ENCODE measurements around the gene FOXN4.
A peak's percentile ranks its signal among the peaks of the same experiment; 100 is the strongest.

Gene FOXN4

DNA sequence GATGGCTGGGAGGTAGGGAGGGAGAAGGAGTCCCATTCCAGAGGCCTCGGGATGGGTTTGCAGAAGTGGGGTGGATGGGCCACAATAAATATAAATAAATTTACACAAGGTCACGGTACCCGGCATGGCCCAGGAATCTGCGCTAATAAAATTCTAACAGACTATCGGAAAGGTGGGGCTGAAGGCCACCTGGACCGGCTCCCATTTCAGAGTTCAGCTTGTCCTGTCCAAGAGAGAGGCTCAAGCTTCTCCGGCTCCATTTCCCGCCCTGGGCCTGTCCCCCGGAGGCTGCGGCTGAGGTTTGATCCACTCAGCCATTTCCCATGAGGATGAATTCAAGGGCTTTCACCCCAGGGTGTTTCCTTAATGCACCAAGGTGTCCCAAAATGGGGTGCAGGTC is 30.2 kb downstream of the FOXN4 start:
- DNase-seq, result no peak

DNA sequence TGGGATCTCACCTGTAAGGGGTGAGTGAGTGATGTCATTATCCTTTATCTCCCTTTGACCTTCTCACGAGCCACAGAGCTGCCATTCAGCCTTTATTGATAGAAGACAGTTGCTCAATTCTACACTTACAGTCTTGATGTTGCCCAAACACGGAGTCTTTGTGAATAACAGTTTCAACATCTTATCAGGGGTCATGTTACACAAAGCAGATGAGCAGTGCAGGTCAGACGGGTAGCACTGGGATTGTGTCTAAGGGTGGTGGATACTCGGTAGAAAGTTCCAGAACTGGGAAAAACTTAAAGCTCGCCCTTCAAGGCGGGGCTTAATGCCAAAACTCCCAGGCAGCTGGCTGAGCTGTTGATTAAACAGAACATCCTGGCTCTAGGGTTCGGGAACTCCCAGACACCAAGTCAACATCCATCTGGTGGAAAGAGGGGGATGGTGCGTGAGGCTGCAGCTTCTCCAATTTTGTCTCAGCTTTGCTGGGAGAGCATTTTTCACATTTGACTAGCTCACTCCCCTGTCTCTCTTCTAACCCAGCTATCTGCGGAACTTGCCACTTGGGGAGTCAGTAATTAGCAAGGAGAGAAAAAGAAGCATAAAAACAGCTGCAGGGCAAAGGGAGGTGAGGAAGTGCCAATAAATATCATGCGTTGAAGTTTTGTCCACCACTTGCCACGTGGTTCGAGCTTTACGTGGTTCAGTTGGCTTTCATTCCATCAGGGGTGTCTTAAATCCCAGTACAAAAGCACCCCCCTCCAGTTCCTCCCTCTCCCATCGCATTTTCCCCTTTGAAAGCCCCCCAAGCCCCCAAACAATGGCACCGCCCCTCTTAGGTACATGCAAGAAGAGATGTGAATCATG is 31.0 kb downstream of the FOXN4 start:
- DNase-seq, result no peak

DNA sequence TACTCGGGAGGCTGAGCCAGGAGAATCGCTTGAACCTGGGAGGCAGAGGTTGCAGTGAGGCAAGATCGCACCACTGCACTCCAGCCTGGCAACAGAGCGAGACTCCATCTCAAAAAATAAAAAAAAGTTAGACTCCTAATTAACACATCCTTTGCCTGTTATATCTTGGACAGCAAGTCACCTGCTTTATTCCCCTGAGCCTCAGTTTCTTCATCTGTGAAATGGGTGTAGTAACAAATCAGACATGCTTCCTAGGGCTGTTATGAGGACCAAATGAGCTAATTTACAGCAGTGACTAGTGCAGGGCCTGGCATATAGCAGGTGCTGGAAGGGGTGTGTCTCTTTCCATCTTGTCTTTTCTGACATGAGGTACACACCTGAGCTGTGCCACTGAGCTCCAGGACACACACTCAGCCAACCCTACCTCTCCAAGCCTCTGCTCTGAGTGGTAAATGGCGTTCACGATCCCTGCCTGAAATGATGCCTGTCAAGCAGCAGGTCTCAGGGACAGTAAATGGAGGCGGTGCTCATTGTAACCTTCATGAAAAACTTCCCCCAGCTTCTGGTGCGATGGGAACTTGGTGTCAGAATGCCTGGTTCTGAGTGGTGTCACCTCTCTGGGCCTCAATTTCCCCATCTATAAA is 31.7 kb downstream of the FOXN4 start:
- DNase-seq, result no peak

DNA sequence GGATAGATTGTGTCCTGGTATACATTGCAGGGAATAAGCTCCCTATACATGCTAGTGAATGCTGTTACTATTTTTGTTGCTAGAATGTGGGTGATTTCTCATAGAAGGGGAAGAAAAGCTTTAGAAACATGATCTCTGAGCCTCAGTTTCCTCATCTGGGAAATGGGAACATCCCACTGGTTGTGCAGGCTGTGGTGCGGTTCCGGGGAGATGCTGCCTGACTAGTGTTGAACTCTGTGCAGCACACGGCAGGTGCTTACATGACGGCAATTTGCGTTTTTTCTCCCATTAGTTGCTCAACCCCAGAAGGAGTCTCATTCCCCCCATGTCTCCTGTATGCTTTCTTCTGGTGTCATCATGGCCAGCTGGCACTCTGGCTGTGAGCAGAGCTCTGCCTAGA is 32.9 kb downstream of the FOXN4 start:
- DNase-seq, result no peak

DNA sequence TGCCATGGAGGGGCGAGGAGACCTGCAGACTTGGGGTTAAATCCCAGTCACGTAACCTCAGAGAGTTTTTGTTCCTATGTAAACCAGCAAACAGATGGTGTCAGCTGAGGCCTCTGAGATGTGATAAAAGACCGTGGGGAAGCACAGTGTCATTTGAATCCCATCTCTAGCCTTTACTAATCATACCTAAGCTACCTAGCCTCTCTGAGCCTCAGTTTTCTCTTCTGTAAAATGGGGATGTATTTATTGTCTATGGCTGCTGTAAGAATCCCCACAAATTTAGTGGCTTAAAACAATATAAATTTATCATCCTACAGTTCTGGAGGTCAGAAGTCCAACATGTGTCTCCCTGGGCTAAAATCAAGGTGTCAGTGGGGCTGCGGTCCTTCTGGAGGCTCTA is 33.9 kb downstream of the FOXN4 start:
- DNase-seq, result no peak

DNA sequence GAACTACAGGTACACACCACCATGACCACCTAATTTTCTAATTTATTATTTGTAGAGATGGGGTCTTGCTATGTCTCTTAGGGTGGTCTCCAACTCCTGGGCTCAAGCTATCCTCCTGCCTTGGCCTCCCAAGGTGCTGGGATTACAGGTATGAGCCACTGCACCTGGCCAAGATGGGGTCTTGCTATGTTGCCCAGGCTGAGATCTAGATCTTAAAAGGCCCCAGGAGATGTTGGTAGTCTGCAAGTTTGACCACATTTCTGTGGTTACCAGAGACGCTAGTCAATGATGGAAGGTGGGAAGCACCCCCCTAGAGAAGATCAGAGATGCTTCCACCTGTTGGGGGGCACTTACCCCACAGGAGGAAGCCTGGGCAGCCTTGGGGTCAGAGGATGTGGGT is 34.7 kb downstream of the FOXN4 start:
- no peak for DNase-seq

DNA sequence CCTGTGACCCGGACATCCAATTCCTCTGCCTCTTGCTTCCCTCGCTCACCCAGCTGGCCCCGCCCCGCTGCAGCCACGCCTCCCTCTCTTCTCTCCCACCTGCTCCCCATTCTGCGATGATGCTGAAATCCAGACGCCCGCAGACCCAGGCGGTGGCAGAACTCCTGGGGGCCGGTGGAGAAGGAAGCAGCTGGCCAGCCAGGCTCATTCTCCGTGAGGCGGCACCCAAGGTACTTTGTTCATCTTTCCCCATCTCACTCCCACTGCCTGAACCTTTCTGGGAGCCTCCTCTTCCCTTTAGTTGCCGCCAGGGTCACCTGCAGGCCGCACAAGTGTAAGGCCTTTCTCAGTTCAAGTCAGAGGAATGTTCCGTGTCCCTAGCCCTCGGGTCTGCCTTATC is 35.7 kb downstream of the FOXN4 start:
- DNase-seq, result no peak

DNA sequence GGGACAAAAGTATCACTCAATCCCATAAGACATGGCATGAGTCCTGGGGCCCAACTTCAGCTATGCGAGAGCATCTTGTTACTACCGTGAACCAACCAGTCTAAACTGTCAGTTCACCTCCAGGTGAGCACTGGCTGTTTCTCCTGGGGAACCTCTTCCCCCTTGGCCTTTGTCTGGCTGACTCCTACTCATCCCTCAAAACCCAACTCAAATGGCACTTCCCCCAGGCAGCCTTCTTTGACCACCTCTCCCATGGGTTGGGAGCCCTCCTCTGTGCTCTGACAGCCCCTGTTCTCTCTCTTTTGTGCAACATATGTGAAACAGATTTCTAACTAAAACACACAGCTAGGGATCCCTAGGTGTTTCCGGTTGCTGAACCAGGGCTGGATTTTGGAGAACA is 37.7 kb downstream of the FOXN4 start:
- no peak for DNase-seq

DNA sequence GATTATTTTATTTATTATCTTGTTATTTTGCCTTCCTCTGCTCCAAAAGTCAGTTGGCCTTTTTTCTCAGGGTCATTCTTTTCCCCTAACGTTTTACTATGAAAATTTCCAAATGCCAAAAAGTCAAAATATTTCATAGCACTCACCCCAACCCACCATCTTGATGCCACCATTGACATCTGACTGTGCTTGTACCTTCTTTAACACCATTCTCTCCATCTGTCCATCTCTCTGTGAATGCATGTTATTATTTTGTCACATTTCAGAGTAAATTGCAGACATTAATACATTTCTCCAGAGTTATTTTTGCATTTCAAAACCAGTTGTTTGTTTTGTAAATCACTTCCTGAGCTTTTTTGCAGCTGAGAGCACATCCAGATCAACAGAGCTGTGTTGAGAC is 38.6 kb downstream of the FOXN4 start:
- DNase-seq, result no peak

DNA sequence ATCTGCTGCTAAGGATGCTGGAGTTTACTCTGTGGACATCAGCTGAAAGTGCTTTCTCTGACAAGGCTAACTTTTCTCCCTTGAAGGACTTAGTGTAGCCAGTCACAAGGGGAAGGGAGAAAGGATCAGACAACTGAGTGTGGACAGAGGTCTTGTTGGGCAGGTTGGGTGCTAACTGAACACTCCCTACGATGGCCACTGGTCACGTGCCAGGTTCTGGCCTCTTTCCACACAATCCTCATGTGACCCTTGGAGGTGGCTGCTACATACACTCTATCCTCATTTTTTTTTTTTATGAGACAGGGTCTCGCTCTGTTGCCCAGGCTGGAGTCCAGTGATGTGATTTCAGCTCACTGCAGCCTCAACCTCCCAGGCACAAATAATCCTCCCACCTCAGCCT is 39.7 kb downstream of the FOXN4 start:
- DNase-seq, result no peak

DNA sequence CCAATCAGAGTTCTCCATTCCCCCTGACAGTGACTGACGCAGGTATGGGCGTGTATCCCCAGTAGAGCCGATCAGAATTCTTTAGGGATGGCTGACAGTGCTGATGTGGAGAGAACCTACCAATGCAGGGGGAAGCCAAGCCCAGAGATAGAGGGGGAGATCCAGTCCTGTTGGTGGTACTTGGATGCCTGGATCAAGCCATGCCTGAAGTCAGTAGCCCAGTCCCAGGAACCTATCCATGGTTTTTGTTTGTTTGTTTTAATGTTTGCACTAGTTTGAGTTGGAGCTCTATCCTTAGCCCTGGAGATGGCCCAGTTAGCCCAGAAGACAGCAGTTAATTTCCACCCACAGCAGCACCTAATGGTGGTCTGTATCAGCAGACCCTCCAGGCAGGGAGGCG is 40.2 kb downstream of the FOXN4 start:
- no peak for DNase-seq

DNA sequence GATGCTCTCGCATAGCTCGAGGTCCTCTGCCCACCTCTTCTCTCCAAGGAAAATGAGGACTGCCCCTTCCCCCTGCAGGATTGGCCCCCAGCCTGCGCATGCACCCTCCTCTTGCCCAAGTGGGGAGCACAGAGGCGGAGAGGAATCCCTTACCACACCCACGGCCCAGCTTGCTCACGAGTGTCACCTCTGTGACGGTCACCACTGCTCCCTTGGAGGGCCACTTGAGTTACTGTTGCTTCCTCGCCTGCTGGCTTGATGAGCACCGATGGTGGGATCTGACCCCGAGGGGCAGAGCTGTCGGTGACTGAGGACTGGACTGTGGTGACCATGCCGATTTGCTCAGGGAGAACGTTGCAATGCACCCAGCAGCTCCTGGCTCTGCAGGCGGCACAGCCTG is 41.7 kb downstream of the FOXN4 start:
- no peak for DNase-seq

DNA sequence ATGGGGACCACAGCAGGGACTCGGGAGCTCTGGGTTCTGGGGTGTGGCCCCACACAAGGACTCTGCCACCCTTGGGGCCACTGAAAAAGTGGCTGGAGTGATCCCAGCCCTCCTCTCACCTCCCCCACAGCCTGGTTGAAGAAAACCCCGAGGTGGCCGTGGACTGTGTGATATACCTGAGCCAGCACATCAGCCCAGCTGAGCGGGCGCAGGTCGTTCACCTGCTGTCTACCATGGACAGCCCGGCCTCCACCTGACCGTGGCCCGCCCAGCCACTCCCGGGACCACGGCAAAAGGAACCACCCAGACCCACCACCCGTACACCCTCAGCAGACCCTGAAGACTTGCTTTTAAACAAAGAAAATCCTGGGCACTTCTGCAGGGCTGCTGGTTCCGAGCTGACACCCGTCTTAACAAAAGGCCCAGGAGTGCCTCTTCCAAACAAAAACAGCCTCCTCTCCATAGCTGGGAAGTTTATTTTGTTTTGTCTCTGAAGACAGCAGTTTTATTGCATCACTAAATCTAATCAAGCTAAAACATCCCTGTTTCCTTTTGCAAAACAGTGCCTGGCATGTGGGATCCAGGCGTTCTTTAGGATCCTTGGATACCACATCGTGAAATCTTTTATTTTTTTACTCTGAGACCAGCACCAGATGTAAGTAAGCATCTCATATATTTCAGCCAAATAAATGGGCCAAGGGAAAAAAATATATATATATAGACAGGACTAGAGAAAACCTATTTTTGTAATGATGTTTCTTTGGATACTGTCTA is 42.8 kb downstream of the FOXN4 start:
- no peak for DNase-seq

DNA sequence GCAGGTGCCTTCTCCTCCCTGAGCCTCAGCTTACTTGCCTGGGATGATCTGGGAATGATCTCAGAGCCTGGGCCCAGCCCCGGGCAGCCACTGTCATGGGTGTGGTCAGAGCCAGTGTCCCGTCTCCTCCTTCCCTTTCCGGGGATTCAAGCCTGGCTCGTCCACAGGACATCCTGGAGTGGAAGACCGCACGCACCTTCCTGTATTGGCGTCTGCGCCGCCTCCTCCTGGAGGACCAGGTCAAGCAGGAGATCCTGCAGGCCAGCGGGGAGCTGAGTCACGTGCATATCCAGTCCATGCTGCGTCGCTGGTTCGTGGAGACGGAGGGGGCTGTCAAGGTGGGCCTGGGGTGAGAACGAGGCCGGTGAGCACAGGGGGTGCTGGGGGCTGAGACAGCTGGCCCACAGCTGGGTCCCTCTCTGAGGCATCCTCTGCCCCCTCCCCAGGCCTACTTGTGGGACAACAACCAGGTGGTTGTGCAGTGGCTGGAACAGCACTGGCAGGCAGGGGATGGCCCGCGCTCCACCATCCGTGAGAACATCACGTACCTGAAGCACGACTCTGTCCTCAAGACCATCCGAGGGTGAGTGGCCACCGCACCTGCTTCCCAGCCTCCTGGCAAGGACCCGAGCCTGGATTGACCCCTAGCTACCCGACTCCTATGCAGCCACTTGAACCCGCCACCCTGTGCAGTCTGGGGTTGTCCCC is 44.0 kb downstream of the FOXN4 start:
- DNase-seq, result no peak

DNA sequence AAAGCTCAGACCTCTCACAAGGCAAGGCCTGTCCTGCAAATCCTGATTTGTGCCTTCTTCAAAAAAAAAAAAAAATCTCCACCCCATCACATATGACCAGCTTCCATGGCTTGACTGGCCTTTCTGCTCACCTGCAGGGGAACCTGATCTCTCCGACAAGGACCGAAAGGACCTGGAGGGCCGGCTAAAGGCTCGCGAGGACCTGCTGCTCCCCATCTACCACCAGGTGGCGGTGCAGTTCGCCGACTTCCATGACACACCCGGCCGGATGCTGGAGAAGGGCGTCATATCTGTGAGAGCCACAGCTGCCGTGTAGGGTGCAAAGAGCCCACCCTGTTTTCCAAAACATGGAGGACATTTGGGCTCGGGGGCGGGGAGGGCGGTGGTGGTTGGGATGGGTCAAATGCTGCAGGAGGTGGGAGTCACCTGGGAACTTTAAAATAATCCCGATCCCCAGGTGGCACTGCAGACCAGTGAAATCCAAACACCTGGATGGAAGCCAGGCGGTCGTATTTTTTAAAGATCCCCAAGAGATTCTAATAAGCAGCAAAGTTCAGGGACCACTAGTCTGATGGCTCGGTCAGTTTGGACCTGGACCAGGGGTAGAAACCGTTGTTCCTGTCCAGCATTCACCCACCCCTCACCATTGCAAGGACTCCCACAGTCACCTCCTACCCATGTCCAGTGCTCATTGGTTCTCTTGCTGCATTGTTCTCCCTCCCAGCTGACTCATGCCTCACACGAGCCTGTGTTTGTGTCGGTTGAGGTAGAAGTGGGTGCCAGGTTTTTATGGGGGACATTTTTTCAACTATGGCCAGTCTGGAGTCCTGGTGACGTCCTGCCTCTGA is 44.8 kb downstream of the FOXN4 start:
- DNase-seq, result peak; percentile 64

DNA sequence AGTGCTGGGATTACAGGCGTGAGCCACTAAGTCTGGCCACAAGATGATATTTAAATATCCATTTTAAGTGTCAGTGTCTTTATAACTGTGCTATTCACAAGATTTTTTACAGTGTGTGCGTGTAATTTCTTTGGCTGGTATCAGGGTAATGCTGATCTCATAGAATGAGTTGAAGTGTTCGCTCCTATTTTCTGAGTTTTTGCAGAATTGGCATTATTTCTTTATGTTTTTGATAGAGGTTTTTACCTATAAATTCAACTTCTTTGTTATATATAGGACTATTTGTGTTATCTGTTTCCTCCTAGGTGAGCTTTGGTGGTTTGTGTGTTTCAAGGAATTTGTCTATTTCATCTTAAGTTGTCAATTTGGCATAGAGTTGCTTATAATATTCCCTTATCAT is 45.6 kb downstream of the FOXN4 start:
- DNase-seq, result no peak

DNA sequence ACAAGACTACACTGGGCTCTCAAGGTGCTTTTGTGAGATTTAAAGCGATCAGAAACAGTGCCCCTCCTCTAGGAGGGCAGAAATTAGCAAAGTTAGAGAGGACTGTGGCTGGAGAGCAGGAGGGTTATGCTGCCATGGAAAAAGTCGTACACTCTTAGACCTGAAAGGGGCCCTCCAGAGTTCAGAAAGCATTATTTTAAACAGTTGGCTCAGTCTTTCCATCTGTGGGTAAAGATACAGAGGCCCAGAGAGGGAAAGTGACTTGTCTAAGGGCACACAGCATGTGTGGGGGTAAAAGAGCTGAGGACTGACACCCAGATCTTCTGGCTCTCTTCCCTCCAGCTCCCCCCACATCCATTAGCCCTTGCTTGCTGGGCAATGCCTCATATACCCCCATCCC is 47.1 kb downstream of the FOXN4 start:
- DNase-seq, result no peak

DNA sequence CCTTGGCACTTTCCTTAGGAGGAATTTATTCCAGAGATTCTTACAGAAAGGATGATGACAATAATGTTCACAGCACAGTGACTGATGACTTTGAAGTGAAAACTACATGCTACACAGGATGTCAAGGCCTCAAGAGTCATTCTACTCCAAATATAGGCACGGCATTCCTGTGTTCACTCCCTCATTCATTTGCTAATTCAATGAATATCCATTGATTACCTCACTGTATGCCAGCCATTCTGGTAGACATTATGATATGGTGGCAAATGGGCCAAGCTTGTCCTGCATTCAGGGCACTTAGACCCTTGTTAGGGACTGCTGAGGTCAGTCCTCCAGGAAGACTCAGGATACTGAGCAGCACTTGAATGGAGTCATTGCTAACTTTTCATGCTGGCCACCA is 48.0 kb downstream of the FOXN4 start:
- no peak for DNase-seq

DNA sequence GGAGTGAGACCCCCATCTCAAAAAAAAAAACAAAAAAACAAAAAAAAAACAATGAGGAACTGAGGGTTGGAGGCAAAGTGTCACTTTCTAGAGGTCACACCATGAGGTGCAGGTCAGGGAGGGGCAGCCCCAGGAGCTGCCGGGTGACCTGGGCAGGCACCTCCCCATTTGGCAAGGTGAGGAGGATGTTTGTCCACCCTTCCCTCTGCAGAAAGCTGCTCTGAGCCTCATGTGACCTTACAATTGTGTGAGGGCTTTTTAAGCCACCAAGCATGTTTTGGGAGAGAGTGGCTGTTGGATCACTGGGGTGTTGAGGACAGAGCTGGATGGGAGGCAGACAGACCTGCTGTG is 49.6 kb downstream of the FOXN4 start:
- no peak for DNase-seq

DNA sequence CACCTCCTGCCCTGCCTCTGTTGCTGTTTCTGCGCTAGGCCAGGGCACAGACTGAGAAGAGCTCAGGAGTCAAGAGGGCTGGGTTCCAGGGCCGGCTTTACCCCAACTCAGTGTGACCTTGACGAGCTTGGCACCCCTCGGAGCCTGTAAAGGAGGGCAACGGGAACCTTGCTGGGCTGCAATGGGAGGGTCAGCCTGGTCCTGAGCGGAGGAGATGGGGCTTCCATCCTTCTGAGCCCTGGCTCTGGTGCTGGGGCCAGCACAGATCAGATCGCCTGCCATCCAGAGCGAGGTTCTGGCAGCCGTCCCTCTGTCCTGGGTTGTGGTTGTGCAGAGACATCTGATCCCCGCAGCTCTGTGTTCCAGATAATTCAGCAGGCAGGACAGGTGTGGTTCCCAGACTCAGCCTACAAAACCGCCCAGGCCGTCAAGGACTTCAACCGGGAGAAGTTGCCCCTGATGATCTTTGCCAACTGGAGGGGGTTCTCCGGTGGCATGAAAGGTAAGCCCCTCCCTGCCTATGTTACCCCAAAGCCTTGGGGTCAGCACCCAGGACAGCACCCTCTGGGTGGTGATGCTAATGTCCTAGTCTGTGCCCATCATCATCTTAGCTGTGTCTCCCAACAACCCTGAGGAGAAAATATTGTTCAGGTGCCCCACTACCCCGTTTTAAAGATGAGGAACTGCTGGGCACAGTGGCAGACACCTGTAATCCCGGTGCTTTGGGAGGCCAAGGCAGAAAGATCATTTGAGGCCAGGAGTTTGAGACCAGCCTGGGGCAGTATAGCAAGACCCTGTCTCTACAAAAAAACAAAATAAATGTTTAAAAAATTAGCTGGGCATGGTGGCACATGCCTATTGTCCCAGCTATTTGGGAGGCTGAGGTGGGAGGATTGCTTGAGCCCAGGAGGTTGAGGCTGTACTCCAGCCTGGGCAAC is 50.2 kb downstream of the FOXN4 start:
- no peak for DNase-seq

DNA sequence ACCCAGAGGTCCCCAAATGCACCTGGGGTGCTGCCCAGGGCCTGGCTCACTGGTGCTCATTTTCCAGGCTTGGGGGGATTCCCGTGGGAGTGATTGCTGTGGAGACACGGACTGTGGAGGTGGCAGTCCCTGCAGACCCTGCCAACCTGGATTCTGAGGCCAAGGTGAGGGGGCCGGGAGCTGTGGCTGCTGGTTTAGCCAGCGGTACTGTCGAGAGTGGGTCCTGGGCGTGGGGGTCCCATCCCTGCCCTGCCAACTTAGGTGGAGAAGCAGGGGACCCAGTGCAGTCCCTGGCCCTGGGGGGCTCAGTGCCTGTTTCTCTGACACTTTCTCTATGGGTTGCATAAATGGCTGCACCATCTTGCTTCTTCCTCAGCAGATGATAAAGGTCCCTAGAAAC is 50.9 kb downstream of the FOXN4 start:
- no peak for DNase-seq

Measured in EL (cell line).